K562 (cell line): ENCODE data around the gene UBE2G2. TPM values are rescaled to one million over a fixed set of nuclear protein-coding genes. Genes with fewer than 3 reads are reported as not detected.

Source experiments
- BRD9 ChIP-seq: fragments of 450-650 bp; IDR thresholded peaks from 2 replicates; pipeline ENCODE4 v1.6.1; 2018; ENCODE audit warnings: low read depth; ENCODE audit not compliant: partially characterized antibody
- CBX2 ChIP-seq: fragments of 200-600 bp; sonication (generic); IDR thresholded peaks from one replicate; pipeline ENCODE4 v1.6.1; 2012; ENCODE audit warnings: mild to moderate bottlenecking, low read length, inconsistent platforms; ENCODE audit not compliant: insufficient read depth, poor library complexity, severe bottlenecking
- CEBPB ChIP-seq: fragments of 450-650 bp; IDR thresholded peaks from 2 replicates; pipeline ENCODE4 v1.6.1; 2016; ENCODE audit warnings: missing genetic modification characterization, missing compliant biosample characterization
- CXXC5 ChIP-seq: fragments of 250-450 bp; sonication (Bioruptor Pico); IDR thresholded peaks from 2 replicates; pipeline ENCODE4 v1.8.0; 2022; ENCODE audit warnings: inconsistent platforms, mild to moderate bottlenecking, moderate library complexity
- DACH1 ChIP-seq: fragments of 450-650 bp; IDR thresholded peaks from 2 replicates; pipeline ENCODE4 v1.6.1; 2018; ENCODE audit not compliant: partially characterized antibody
- HCFC1 ChIP-seq: IDR thresholded peaks from 2 replicates; pipeline ENCODE4 v1.6.1; 2012; ENCODE audit warnings: low read depth, low read length, improper control_type of control experiment
- HDAC2 ChIP-seq: fragments of 450-650 bp; IDR thresholded peaks from 2 replicates; pipeline ENCODE4 v1.6.1; 2016; ENCODE audit warnings: mild to moderate bottlenecking
- JUND ChIP-seq, 2 experiments: IDR thresholded peaks; 2 replicates in 1 of 2; 3 replicates in 1 of 2; pipeline ENCODE4 v1.6.1; 2011; ENCODE audit warnings: borderline replicate concordance in 2 of 2, low read depth in 2 of 2, low read length in 2 of 2, improper control_type of control experiment in 1 of 2, missing biosample characterization in 1 of 2, missing genetic modification characterization in 1 of 2, missing genetic modification reagents in 1 of 2
- LEF1 ChIP-seq: fragments of 450-650 bp; IDR thresholded peaks from 2 replicates; pipeline ENCODE4 v1.6.1; 2016; ENCODE audit warnings: mild to moderate bottlenecking
- MIER1 ChIP-seq: fragments of 450-650 bp; IDR thresholded peaks from 2 replicates; pipeline ENCODE4 v1.6.1; 2016; ENCODE audit warnings: antibody characterized with exemption, mild to moderate bottlenecking, low read depth
- NCOR1 ChIP-seq: fragments of 450-650 bp; IDR thresholded peaks from 2 replicates; pipeline ENCODE4 v1.6.1; 2016; ENCODE audit warnings: mild to moderate bottlenecking, moderate library complexity
- NEUROD1 ChIP-seq: fragments of 150-350 bp; IDR thresholded peaks from 2 replicates; pipeline ENCODE4 v1.6.1; 2014; ENCODE audit warnings: borderline replicate concordance, low read length, low read depth; ENCODE audit not compliant: partially characterized antibody
- NR4A1 ChIP-seq, 2 experiments: fragments of 250-450 bp in 1 of 2; fragments of 450-650 bp in 1 of 2; sonication (Bioruptor Pico) in 1 of 2; IDR thresholded peaks; 2 replicates each; pipeline versions ENCODE4 v1.4.0 to v1.6.1; 2016 to 2020; ENCODE audit warnings: mild to moderate bottlenecking in 2 of 2, missing compliant biosample characterization in 1 of 2, missing genetic modification characterization in 1 of 2, moderate library complexity in 1 of 2
- RNF2 ChIP-seq: sonication (generic); IDR thresholded peaks from 2 replicates; pipeline ENCODE4 v1.6.1; 2016
- TEAD2 ChIP-seq: fragments of 450-650 bp; IDR thresholded peaks from 2 replicates; pipeline ENCODE4 v1.6.1; 2016; ENCODE audit warnings: missing genetic modification characterization, control low read depth, missing compliant biosample characterization
- THRAP3 ChIP-seq: fragments of 450-650 bp; IDR thresholded peaks from 2 replicates; pipeline ENCODE4 v1.6.1; 2016; ENCODE audit warnings: mild to moderate bottlenecking, inconsistent platforms, borderline replicate concordance
- ZBTB17 ChIP-seq: fragments of 450-650 bp; formaldehyde crosslinking; IDR thresholded peaks from 2 replicates; pipeline ENCODE4 v1.4.0; 2020; ENCODE audit warnings: mild to moderate bottlenecking
- ZNF551 ChIP-seq: fragments of 250-450 bp; sonication (Bioruptor Pico); IDR thresholded peaks from 2 replicates; pipeline ENCODE4 v1.5.0; 2021; ENCODE audit warnings: mild to moderate bottlenecking, moderate library complexity
- polyA plus RNA-seq, 8 experiments: library from polyadenylated mRNA; depleted of rRNA in 4 of 8; stranded (reverse) in 5 of 8; unstranded in 3 of 8; fragments of >200 nt; fragmentation: Nextera tagmentation in 2 of 8; fragmentation: Illumina TruSeq in 1 of 8; extraction: Ambion mirVana in 2 of 8; extraction: Trizol in 1 of 8; gene quantifications; 2 replicates each; pipeline versions ENCODE4 v1.2.1 to v1.2.3, GENCODE V29; 2011 to 2014; ENCODE audit warnings: inconsistent platforms in 1 of 8, missing spikeins in 1 of 8
- total RNA-seq, 7 experiments: library from RNA; depleted of rRNA in 6 of 7; stranded (reverse); fragments of >200 nt in 6 of 7; fragmentation: Illumina TruSeq in 2 of 7; extraction: Trizol in 2 of 7; gene quantifications; 2 replicates each; pipeline versions ENCODE4 v1.2.1 to v1.2.3, GENCODE V29; 2011 to 2021; ENCODE audit warnings: low replicate concordance in 1 of 7
- TF ChIP-seq, protein P1 (sequence below): fragments of 250-450 bp; sonication (Bioruptor Pico); IDR thresholded peaks from 2 replicates; pipeline ENCODE4 v1.4.0; 2020
- TF ChIP-seq, protein P2 (sequence below): sonication (generic); formaldehyde crosslinking; IDR thresholded peaks from 2 replicates; pipeline ENCODE4 v1.8.1; 2023; ENCODE audit warnings: mild to moderate bottlenecking, missing genetic modification reagents, moderate library complexity
- TF ChIP-seq, protein P3 (sequence below): fragments of 250-450 bp; sonication (Bioruptor Pico); IDR thresholded peaks from 2 replicates; pipeline ENCODE4 v1.6.1; 2021; ENCODE audit warnings: mild to moderate bottlenecking

UBE2G2 gene
- total and polyA plus RNA-seq, 9 of the 15 experiments (the other 6 are each of a cell fraction or from before 2014, with no cell fraction given): 47.5 to 225 (median 140) TPM

DNA sequence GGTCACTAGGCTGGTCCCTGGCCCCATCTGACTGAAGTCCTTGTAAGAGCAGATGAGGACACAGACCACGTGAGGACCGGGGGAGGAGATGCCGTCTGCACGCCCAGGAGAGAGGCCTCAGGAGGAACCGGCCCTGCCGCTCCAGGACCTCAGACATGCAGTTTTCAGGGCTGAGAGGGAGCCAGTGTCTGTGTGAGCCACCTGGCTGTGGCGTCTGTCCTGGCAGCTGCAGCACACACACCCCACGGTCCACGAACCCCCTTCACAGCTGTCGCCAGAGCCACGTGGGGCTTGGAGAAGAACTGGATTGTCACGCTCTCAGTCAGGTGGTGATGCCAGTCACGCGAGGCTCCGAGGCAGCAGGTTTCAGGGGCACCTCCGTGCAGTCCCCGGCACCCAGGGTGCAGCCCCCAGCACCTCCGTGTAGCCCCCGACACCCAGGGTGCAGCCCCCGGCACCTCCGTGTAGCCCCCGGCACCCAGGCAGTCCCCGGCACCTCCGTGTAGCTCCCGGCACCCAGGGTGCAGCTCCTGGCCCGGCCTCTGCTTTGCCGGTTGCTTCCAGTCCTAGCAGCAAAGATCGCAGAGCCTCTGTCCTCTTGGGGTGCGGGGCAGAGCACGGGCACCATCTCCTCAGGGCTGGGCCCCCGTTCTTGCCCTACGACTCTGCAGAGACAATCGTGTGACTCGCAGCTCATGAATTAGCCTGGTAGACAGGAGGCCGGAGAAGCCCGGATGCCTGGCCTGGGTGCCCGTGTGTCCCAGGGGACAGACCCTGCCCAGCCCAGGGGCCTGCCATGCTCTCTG, 35.2 kb upstream of the UBE2G2 start (continued):
- no peak for TF ChIP-seq ZNF551 (CRISPR knock-in tag)
- TF ChIP-seq, protein P1, sequence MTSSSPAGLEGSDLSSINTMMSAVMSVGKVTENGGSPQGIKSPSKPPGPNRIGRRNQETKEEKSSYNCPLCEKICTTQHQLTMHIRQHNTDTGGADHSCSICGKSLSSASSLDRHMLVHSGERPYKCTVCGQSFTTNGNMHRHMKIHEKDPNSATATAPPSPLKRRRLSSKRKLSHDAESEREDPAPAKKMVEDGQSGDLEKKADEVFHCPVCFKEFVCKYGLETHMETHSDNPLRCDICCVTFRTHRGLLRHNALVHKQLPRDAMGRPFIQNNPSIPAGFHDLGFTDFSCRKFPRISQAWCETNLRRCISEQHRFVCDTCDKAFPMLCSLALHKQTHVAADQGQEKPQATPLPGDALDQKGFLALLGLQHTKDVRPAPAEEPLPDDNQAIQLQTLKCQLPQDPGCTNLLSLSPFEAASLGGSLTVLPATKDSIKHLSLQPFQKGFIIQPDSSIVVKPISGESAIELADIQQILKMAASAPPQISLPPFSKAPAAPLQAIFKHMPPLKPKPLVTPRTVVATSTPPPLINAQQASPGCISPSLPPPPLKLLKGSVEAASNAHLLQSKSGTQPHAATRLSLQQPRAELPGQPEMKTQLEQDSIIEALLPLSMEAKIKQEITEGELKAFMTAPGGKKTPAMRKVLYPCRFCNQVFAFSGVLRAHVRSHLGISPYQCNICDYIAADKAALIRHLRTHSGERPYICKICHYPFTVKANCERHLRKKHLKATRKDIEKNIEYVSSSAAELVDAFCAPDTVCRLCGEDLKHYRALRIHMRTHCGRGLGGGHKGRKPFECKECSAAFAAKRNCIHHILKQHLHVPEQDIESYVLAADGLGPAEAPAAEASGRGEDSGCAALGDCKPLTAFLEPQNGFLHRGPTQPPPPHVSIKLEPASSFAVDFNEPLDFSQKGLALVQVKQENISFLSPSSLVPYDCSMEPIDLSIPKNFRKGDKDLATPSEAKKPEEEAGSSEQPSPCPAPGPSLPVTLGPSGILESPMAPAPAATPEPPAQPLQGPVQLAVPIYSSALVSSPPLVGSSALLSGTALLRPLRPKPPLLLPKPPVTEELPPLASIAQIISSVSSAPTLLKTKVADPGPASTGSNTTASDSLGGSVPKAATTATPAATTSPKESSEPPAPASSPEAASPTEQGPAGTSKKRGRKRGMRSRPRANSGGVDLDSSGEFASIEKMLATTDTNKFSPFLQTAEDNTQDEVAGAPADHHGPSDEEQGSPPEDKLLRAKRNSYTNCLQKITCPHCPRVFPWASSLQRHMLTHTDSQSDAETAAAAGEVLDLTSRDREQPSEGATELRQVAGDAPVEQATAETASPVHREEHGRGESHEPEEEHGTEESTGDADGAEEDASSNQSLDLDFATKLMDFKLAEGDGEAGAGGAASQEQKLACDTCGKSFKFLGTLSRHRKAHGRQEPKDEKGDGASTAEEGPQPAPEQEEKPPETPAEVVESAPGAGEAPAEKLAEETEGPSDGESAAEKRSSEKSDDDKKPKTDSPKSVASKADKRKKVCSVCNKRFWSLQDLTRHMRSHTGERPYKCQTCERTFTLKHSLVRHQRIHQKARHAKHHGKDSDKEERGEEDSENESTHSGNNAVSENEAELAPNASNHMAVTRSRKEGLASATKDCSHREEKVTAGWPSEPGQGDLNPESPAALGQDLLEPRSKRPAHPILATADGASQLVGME (CRISPR knock-in tag): no peak
- TF ChIP-seq LEF1: peak; percentile 76; the same call in 1 of the 2 replicates
- TF ChIP-seq CBX2: no peak
- TF ChIP-seq CEBPB (tag): no peak
- no peak for TF ChIP-seq DACH1
- TF ChIP-seq, protein P2, sequence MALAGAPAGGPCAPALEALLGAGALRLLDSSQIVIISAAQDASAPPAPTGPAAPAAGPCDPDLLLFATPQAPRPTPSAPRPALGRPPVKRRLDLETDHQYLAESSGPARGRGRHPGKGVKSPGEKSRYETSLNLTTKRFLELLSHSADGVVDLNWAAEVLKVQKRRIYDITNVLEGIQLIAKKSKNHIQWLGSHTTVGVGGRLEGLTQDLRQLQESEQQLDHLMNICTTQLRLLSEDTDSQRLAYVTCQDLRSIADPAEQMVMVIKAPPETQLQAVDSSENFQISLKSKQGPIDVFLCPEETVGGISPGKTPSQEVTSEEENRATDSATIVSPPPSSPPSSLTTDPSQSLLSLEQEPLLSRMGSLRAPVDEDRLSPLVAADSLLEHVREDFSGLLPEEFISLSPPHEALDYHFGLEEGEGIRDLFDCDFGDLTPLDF: no peak
- TF ChIP-seq TEAD2 (tag): 0 out of 2 replicates have a peak, but pooled peaks have one; percentile 52
- no peak for TF ChIP-seq BRD9
- TF ChIP-seq, protein P3, sequence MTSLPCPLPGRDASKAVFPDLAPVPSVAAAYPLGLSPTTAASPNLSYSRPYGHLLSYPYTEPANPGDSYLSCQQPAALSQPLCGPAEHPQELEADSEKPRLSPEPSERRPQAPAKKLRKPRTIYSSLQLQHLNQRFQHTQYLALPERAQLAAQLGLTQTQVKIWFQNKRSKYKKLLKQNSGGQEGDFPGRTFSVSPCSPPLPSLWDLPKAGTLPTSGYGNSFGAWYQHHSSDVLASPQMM (CRISPR knock-in tag): no peak
- TF ChIP-seq NEUROD1: no peak
- TF ChIP-seq CXXC5: peak; percentile 63
- no peak for TF ChIP-seq HCFC1
- TF ChIP-seq RNF2: no peak
- no peak for TF ChIP-seq JUND (IDR thresholded peaks at IDR 0.05; ENCODE audit: borderline replicate concordance, low read depth, low read length)
- peak; percentile 38; the same call in 2 of the 3 replicates for TF ChIP-seq JUND (tag; IDR thresholded peaks at IDR 0.05; ENCODE audit: borderline replicate concordance, low read depth, low read length)
- peak; percentile 88 for TF ChIP-seq NCOR1
- peak; percentile 42; the same call in 1 of the 2 replicates for TF ChIP-seq HDAC2
- no peak for TF ChIP-seq THRAP3
- TF ChIP-seq MIER1: no peak
- no peak for TF ChIP-seq NR4A1 (CRISPR knock-in tag; IDR thresholded peaks at IDR 0.05)
- TF ChIP-seq NR4A1 (tag; IDR thresholded peaks at IDR 0.05): no peak
- no peak for TF ChIP-seq ZBTB17 (CRISPR knock-in tag)
